HUES48 (cell line): ENCODE results near the gene IL1R2.

Experiments
- H3K27ac ChIP-seq: one replicate; pipeline ENCODE4 v1.7.0; 2013; ENCODE audit warnings: low read depth, low read length, inconsistent platforms
- H3K27me3 ChIP-seq: 2 replicates; pipeline ENCODE4 v1.6.1; 2013; ENCODE audit warnings: mild to moderate bottlenecking, low read length; ENCODE audit not compliant: control insufficient read depth, insufficient read depth
- H3K36me3 ChIP-seq: 2 replicates; pipeline ENCODE4 v1.6.1; 2013; ENCODE audit warnings: low read length; ENCODE audit not compliant: control insufficient read depth, insufficient read depth
- H3K4me1 ChIP-seq: 2 replicates; pipeline ENCODE4 v1.6.1; 2013; ENCODE audit warnings: mild to moderate bottlenecking, low read length; ENCODE audit not compliant: control insufficient read depth, insufficient read depth
- H3K4me3 ChIP-seq: 2 replicates; pipeline ENCODE4 v1.5.1; 2013; ENCODE audit warnings: mild to moderate bottlenecking, low read depth, low read length
- H3K9ac ChIP-seq: 2 replicates; pipeline ENCODE4 v1.6.1; 2013; ENCODE audit warnings: mild to moderate bottlenecking, low read depth, low read length, moderate library complexity
- H3K9me3 ChIP-seq: 2 replicates; pipeline ENCODE4 v1.6.1; 2013; ENCODE audit warnings: low read length; ENCODE audit not compliant: control insufficient read depth, insufficient read depth

Gene IL1R2

DNA sequence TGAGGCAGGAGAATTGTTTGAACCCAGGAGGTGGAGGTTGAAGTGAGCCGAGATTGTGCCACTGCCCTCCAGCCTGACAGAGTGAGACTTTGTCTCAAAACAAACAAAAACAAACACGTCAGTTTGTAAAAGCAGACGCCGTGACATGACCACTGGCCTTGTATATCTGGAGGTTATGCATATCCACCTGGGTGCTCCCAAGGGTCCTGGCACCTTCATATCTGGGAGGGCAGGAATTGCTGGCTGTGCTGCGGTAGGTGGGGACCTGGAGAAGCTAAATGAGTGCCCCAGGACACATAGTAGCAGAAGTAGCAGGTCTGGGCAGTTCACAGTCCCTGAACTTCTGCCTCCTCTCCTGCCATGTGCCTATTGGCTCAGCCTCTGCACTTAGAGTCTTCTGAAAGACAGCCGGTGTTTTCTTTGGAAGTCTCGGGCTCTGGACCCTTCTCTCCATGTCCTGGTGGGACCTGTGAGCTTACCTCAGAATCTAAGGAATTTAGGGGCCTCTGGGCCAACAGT lies 30.9 kb upstream of the IL1R2 start:
- H3K9me3 ChIP-seq = peaks cover 8% of the 10 kb centered on the region; the same call in 1 of the 2 replicates
- H3K9ac ChIP-seq = no peak overlapping the region
- no peaks in the 10 kb centered on the region for H3K27me3 ChIP-seq
- H3K36me3 ChIP-seq = no peaks in the 10 kb centered on the region
- no peak overlapping the region for H3K27ac ChIP-seq
- H3K4me1 ChIP-seq = no peaks in the 10 kb centered on the region; the same call in 1 of the 2 replicates
- H3K4me3 ChIP-seq = no peak overlapping the region

DNA sequence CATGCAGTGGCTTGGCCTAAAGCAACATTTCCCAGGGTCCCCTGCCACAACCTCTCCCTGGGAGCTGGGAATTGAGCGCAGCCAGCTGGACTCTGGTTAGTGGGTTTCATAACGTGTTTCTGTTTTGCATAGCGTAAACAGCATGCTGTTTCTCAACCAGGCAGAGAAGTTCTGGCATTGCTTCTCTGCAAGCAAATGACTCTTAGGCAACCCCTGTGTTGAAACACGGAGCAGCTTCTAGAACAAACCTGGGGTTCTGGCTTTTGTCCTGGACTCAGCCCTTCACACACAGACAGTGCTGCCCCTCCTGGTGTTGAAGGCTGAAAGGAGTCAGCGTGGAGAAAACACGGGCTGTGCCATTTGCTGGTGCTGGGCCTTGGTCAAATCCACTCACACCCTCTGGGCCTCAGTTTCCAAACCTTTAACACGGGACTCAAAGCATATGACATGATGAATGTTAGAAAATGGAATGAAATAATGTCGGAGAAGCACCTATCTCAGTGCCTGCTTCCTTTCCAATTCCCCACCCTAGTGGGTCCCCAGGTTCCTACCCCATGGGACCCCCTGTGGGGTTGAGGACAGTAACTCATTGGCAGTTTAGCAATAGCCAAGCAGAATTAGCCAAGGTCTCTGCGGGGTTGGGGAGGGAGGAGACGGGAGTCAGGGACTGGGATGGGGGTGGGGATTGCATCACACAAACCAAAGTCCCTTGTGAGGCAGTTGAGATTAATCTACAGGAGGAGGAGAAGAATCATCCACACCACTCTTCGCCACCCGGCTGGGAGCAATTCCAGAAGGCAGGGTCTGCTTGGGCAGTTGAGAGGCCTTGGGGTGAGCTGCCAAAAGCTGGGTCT lies 30.2 kb upstream of the IL1R2 start:
- Histone ChIP-seq H3K36me3 (no peaks in the 10 kb centered on the region), H3K4me1 (no peaks in the 10 kb centered on the region; the same call in 1 of the 2 replicates), H3K27ac (no peak overlapping the region), H3K9ac (no peak overlapping the region), H3K4me3 (no peak overlapping the region), H3K9me3 (peaks cover 8% of the 10 kb centered on the region; the same call in 1 of the 2 replicates), H3K27me3 (no peaks in the 10 kb centered on the region)

DNA sequence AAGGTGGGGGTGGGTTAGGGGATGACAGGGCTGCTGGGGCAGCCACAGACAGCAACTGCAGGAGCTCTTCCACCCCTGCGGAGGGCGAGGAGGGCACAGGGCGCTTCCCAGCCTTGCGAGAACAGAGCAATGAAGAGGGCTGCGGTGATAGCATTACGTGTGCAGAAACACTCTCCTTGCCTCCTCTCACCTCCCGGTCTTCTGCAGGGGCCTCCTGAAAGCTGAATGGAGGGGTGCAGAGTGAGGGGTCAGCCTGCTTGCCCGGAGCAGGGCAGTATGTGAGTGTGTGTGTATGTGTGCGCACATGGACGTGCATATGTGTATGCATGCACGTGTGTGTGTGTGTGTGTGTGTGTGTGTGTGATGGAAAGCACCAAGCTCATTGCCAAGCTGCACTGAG lies 29.5 kb upstream of the IL1R2 start:
- Histone ChIP-seq H3K9ac (no peak overlapping the region), H3K36me3 (no peaks in the 10 kb centered on the region), H3K4me1 (no peaks in the 10 kb centered on the region; the same call in 1 of the 2 replicates), H3K4me3 (no peak overlapping the region), H3K27me3 (no peaks in the 10 kb centered on the region), H3K27ac (no peak overlapping the region), H3K9me3 (peaks cover 7% of the 10 kb centered on the region; the same call in 1 of the 2 replicates)

- H3K9me3 ChIP-seq = no peaks in the 10 kb centered on the region
- H3K36me3 ChIP-seq = no peaks in the 10 kb centered on the region
- H3K4me3 ChIP-seq = no peak overlapping the region
- no peak overlapping the region for H3K9ac ChIP-seq
- no peaks in the 10 kb centered on the region for H3K27me3 ChIP-seq
- no peaks in the 10 kb centered on the region; the same call in 1 of the 2 replicates for H3K4me1 ChIP-seq
- no peak overlapping the region for H3K27ac ChIP-seq
Measured at GRCh38 chr2:101963198-101963597, 28.6 kb upstream of the IL1R2 start.

GRCh38 chr2:101967826-101968513 lies 23.8 kb upstream of the IL1R2 start:
- no peak overlapping the region for H3K27ac ChIP-seq

GRCh38 chr2:101969723-101970122 lies 22.0 kb upstream of the IL1R2 start:
- no peaks in the 10 kb centered on the region for H3K4me1 ChIP-seq
- H3K27ac ChIP-seq = peak overlapping the region; percentile 49
- H3K9ac ChIP-seq = no peak overlapping the region
- H3K9me3 ChIP-seq = peaks cover 12% of the 10 kb centered on the region
- no peaks in the 10 kb centered on the region for H3K27me3 ChIP-seq
- no peaks in the 10 kb centered on the region for H3K36me3 ChIP-seq
- H3K4me3 ChIP-seq = no peak overlapping the region

More at GRCh38 chr2:101967826-101968513, 23.8 kb upstream of the IL1R2 start:
- Histone ChIP-seq H3K27me3 (no peaks in the 10 kb centered on the region), H3K9me3 (peaks cover 12% of the 10 kb centered on the region), H3K4me3 (no peak overlapping the region), H3K36me3 (no peaks in the 10 kb centered on the region), H3K9ac (no peak overlapping the region), H3K4me1 (no peaks in the 10 kb centered on the region)

DNA sequence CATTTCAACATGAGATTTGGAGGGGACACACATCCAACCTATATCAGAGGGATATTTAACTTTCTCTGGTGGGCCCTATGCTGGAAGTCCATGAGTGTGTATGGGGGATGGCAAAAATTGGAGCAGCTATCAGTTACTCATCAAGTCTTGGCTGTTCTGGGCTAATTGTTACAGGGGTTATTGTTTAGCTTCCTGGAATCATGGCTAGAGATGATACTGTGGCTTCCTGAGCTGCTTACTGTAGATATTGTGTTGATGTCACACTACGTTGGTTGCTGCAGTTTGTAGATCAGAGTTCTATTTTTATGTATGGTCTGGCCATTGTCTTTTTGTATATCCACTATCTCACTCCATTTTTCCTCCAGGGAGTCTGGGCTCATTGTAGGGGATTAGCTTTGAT lies 20.9 kb upstream of the IL1R2 start:
- no peak overlapping the region for H3K4me3 ChIP-seq
- H3K36me3 ChIP-seq = no peaks in the 10 kb centered on the region
- no peak overlapping the region for H3K27ac ChIP-seq

DNA sequence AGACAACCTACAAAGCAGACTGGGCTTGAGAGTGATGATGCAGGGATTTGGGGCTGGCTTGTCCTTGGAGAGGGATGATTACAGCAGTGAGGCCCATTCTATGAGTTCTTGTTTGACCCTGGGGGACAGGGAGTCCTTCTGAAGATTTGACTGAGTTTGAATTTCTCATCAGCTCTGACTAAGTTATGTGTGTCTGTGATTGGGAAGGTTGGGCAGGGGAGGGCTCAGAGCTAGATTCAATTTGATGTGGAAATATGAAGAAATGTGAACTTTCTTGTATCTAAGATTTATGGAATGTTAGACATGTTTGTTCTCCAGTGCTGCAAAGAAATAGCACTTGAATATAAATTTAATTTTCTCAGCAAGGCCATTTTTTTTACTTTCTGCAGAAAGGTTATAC lies 19.9 kb upstream of the IL1R2 start:
- no peak overlapping the region for H3K4me3 ChIP-seq
- H3K9ac ChIP-seq = no peak overlapping the region
- H3K4me1 ChIP-seq = no peaks in the 10 kb centered on the region
- H3K27ac ChIP-seq = no peak overlapping the region
- H3K36me3 ChIP-seq = no peaks in the 10 kb centered on the region
- peaks cover 12% of the 10 kb centered on the region for H3K9me3 ChIP-seq
- H3K27me3 ChIP-seq = no peaks in the 10 kb centered on the region

More for the DNA sequence above, 20.9 kb upstream of the IL1R2 start:
- Histone ChIP-seq H3K4me1 (no peaks in the 10 kb centered on the region), H3K9me3 (peaks cover 12% of the 10 kb centered on the region), H3K9ac (no peak overlapping the region), H3K27me3 (no peaks in the 10 kb centered on the region)

DNA sequence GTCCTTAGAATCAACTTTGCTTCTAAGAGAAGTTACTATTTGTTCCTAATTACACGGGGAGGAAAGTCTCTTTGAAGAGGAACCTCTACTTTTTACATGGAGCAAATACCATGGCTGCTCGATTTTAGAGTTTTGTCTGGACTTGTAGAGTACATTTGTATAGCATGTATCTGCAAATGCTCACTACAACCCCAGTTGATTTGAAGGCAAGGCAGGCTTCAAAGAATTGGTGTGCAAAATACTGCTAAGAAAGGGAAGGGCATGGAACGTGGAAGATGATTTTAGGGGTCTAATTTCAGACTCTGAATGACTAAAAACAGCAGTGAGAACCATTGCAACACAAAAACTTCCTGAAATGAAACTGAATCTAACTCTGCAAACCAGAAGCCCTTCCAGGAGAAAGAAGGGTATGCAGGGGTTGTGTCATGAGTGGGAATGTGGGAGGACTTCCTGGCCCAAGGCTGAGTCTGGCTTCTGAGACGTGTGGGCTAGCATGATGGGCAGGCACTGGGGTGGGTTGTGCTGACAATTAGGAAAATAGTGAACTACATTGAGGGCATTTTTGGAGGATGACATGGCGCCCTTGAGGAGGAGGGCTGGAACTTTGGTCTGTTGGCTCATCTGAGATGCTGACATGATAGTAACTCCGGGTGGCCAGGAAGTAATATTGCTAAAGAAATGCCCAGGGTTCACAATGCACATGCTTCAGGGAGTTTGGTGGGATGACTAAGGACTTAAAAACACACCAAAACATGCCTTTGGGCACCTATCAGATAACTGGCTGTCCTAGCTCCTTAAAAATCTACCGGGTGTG lies 18.9 kb upstream of the IL1R2 start:
- Histone ChIP-seq H3K27ac (no peak overlapping the region), H3K27me3 (no peaks in the 10 kb centered on the region), H3K9ac (no peak overlapping the region), H3K36me3 (no peaks in the 10 kb centered on the region), H3K9me3 (peaks cover 12% of the 10 kb centered on the region), H3K4me3 (no peak overlapping the region), H3K4me1 (no peaks in the 10 kb centered on the region)

DNA sequence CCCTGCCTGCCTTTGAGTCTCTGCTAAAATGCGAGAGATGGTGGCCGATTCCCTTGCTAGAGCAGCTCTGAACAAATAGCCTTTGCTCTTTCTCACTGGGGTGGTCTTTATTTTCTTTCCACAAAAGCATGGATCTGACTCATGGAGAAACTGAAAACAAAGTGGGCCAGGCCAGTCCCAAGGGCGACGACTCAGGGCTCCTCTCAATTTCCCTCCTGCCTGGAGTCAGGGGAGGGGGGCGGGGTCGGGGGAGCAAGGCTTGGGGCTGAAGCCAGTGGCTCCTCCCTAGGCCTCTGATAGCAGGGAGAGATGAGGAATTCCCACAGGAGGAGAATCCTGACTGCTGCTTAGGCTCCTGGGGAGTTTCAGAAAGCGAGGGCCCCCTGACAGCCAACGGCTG lies 17.1 kb upstream of the IL1R2 start:
- H3K9ac ChIP-seq = no peak overlapping the region
- H3K36me3 ChIP-seq = no peaks in the 10 kb centered on the region
- peaks cover 12% of the 10 kb centered on the region for H3K9me3 ChIP-seq
- peak overlapping the region; percentile 50 for H3K27ac ChIP-seq
- H3K4me1 ChIP-seq = no peaks in the 10 kb centered on the region
- no peak overlapping the region for H3K4me3 ChIP-seq
- H3K27me3 ChIP-seq = no peaks in the 10 kb centered on the region
